ENCODE measurements around the gene C1orf141. TPM values are rescaled to one million over a fixed set of nuclear protein-coding genes. Genes with fewer than 3 reads are reported as not detected.
A peak's percentile ranks its signal among the peaks of the same experiment; 100 is the strongest.

Gene C1orf141
- total RNA-seq, 1 donor from 2014 or later, result not detected

DNA sequence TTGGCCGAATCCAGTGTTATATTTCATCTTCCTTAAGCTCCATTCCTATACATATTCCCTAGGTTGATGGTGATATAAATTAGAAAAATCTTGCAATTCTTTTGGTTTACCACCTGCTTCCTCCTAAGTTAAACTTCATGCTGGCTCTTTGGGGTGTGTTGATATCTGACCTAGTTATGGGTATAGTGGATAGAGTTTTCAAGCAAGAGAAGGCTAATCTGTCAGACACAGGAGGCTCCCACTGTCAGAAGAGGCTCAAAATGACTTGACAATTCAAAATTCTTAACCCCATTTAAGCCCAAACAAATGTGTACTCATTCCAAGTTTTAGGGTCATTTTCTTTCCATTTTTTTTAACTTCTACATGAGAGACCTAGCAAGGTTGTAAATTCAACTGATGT, 72.4 kb downstream of the C1orf141 start:
- Histone ChIP-seq H3K4me3 (ENCODE audit: low read depth, low read length) (no peak overlapping the region), H3K36me3 (ENCODE audit: control insufficient read depth, insufficient read depth, low read length) (no peaks in the 10 kb centered on the region), H3K27me3 (ENCODE audit: control insufficient read depth, insufficient read depth, low read length) (no peaks in the 10 kb centered on the region)
- TF ChIP-seq, protein P1, sequence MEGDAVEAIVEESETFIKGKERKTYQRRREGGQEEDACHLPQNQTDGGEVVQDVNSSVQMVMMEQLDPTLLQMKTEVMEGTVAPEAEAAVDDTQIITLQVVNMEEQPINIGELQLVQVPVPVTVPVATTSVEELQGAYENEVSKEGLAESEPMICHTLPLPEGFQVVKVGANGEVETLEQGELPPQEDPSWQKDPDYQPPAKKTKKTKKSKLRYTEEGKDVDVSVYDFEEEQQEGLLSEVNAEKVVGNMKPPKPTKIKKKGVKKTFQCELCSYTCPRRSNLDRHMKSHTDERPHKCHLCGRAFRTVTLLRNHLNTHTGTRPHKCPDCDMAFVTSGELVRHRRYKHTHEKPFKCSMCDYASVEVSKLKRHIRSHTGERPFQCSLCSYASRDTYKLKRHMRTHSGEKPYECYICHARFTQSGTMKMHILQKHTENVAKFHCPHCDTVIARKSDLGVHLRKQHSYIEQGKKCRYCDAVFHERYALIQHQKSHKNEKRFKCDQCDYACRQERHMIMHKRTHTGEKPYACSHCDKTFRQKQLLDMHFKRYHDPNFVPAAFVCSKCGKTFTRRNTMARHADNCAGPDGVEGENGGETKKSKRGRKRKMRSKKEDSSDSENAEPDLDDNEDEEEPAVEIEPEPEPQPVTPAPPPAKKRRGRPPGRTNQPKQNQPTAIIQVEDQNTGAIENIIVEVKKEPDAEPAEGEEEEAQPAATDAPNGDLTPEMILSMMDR (IDR thresholded peaks at IDR 0.05; ENCODE audit: insufficient read depth, low read length, poor library complexity, severe bottlenecking), result no peak
- no peak for DNase-seq (ENCODE audit: low read depth)

DNA sequence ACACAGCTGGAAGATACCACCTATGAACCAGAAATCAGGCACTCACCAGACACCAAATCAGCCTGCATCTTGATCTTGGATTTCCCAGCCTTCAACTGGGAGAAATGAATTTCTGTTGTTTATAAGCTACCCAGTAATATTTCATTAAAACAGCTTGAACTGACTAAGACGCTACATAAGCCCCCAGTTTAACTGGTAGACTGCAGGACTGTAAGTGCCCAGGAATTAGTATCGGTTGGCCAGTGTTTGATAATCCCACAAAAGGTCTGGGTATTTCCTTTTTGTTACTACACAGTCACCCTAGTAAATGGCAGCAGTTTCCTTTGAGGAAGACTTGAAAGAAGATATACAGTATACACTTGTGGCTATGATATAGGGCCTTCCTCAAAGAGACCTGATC, 73.5 kb downstream of the C1orf141 start:
- no peaks in the 10 kb centered on the region for H3K36me3 ChIP-seq (ENCODE audit: control insufficient read depth, insufficient read depth, low read length)
- H3K27me3 ChIP-seq (ENCODE audit: control insufficient read depth, insufficient read depth, low read length), result no peaks in the 10 kb centered on the region
- H3K4me3 ChIP-seq (ENCODE audit: low read depth, low read length), result no peak overlapping the region
- DNase-seq (ENCODE audit: low read depth), result no peak
- TF ChIP-seq, protein P1 (IDR thresholded peaks at IDR 0.05; ENCODE audit: insufficient read depth, low read length, poor library complexity, severe bottlenecking), result no peak

DNA sequence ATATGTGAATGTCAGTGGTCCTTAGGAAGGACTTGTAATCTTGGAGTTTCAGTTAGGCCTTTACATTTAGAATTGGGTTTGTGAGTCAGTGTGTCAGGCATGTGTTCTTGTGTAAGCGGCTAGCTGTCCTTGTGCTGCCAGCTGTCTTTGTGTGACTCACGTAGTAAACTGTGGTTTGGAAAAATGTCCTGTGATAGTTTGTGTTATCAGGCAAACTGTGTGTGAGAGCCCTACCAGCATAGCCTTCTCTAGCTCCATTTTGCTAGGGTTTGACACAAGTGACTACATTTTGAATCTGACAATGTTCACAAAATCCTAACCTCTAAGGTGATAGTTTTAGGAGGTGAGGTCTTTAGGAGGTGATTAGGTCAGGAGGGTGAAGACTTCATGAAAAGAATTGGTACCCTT, 74.0 kb downstream of the C1orf141 start:
- Histone ChIP-seq H3K4me3 (ENCODE audit: low read depth, low read length) (no peak overlapping the region), H3K36me3 (ENCODE audit: control insufficient read depth, insufficient read depth, low read length) (no peaks in the 10 kb centered on the region), H3K27me3 (ENCODE audit: control insufficient read depth, insufficient read depth, low read length) (no peaks in the 10 kb centered on the region)
- DNase-seq (ENCODE audit: low read depth), result peak; percentile 98
- TF ChIP-seq, protein P1 (IDR thresholded peaks at IDR 0.05; ENCODE audit: insufficient read depth, low read length, poor library complexity, severe bottlenecking), result no peak

GRCh38 chr1:67059346-67059745, 75.4 kb downstream of the C1orf141 start:
- H3K36me3 ChIP-seq (ENCODE audit: control insufficient read depth, insufficient read depth, low read length), result no peaks in the 10 kb centered on the region
- H3K4me3 ChIP-seq (ENCODE audit: low read depth, low read length), result no peak overlapping the region
- TF ChIP-seq, protein P1 (IDR thresholded peaks at IDR 0.05; ENCODE audit: insufficient read depth, low read length, poor library complexity, severe bottlenecking), result no peak
- DNase-seq (ENCODE audit: low read depth), result no peak
- H3K27me3 ChIP-seq (ENCODE audit: control insufficient read depth, insufficient read depth, low read length), result no peaks in the 10 kb centered on the region

DNA sequence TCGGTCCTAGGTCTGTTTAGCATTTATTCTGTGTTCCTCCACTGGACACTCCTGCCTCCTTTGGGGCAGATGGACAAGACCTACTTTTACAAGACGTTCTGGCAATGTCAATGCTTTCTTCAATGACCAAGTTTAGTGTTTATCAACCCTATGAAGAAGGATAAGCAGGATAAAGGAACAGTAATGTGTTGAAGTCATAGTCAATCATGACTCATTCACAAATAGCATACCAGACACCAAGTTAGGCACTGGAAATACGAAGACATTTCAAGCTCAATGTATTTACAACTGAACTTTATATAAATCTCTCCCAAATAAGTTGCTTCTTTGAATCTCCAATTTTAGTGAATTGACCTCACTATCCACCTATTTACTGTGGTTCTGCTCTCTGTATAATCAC, 76.0 kb downstream of the C1orf141 start:
- no peak overlapping the region for H3K4me3 ChIP-seq (ENCODE audit: low read depth, low read length)
- no peaks in the 10 kb centered on the region for H3K36me3 ChIP-seq (ENCODE audit: control insufficient read depth, insufficient read depth, low read length)
- no peaks in the 10 kb centered on the region for H3K27me3 ChIP-seq (ENCODE audit: control insufficient read depth, insufficient read depth, low read length)
- DNase-seq (ENCODE audit: low read depth), result no peak
- TF ChIP-seq, protein P1 (IDR thresholded peaks at IDR 0.05; ENCODE audit: insufficient read depth, low read length, poor library complexity, severe bottlenecking), result no peak

DNA sequence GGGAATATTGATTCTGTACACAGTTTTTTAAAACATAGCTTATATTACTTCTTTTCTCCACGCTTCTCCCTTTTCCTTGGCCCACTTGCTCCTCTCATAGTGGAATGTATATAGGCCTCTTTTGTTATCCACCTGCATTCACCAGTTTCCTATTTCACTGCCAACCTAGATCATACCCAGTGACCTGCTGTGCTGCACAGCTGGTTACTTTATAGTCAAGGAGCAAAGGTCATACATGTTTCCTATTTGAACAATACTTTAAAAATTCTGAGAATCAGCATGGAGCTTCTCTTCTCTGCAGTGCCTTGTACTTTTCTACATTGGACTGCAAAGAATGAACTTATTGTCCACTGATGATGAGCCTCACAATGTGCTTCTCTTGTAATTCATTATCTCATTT, 76.5 kb downstream of the C1orf141 start:
- TF ChIP-seq, protein P1 (IDR thresholded peaks at IDR 0.05; ENCODE audit: insufficient read depth, low read length, poor library complexity, severe bottlenecking), result no peak
- Histone ChIP-seq H3K4me3 (ENCODE audit: low read depth, low read length) (no peak overlapping the region), H3K36me3 (ENCODE audit: control insufficient read depth, insufficient read depth, low read length) (no peaks in the 10 kb centered on the region), H3K27me3 (ENCODE audit: control insufficient read depth, insufficient read depth, low read length) (no peaks in the 10 kb centered on the region)
- DNase-seq (ENCODE audit: low read depth), result no peak
